Measurements from ENCODE around the gene TSC2. TPM values are rescaled to one million over a fixed set of nuclear protein-coding genes. Genes with fewer than 3 reads are reported as not detected.

Gene TSC2
- total and polyA plus RNA-seq, 2 of the 13 experiments (the other 11 are each of a cell fraction or from before 2014, with no cell fraction given) = 19.6 to 40.4 TPM

DNA sequence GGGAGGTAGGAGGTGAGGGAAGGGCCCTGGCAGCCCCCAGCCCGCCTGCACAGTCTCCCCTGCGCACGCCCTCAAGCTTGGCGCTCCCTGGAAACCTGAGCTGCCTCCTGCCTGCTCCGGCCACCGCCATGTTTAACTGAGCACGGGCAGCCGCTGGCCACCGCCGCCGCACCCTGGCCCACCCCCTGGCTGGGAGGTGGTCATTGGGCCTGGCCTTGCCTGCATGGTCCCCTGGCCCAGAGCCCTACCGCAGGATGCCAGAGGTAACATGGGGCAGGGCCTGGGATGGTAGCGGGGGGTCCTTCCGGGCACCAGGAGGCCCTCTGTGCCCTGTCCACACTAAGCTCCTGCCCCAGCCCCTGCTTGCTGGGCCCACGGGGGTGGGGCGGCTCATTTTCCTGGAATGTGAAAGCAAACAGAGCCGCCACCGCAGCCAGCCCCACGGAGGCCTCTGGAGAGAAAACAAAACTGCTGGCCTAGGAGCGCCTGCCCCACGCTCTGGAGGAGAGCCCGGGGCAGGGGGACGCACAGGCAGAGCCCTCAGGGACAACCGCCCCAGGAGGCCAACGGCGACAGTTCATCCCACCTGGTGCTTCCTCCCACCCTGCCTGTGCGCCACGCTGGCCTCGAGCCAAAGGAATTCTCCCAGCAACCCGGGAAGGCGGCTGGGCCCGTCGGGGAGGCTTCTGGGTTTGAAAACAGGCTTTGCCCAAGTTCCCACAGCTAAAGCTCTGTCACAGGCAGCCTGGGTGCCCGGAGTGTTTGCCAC lies 12.2 kb upstream of the TSC2 start (continued):
- TF ChIP-seq ZNF138 (CRISPR knock-in tag; IDR thresholded peaks at IDR 0.05; ENCODE audit: low read depth) (no peak), ONECUT2 (CRISPR knock-in tag; IDR thresholded peaks at IDR 0.05) (no peak), MED13 (CRISPR knock-in tag; IDR thresholded peaks at IDR 0.05) (0 out of 2 replicates have a peak, but pooled peaks have one; percentile 66), YEATS4 (CRISPR knock-in tag; IDR thresholded peaks at IDR 0.05; ENCODE audit: borderline replicate concordance) (peak; percentile 72; the same call in 1 of the 2 replicates), NPAS2 (CRISPR knock-in tag; IDR thresholded peaks at IDR 0.05; ENCODE audit: borderline replicate concordance) (0 out of 2 replicates have a peak, but pooled peaks have one; percentile 43), ZNF343 (CRISPR knock-in tag; IDR thresholded peaks at IDR 0.05) (peak; percentile 12; the same call in 1 of the 2 replicates), HNRNPL (IDR thresholded peaks at IDR 0.05; ENCODE audit: low read depth, low read length) (peak; percentile 100), ZNF282 (IDR thresholded peaks at IDR 0.05; ENCODE audit: partially characterized antibody) (no peak), RARG (CRISPR knock-in tag; IDR thresholded peaks at IDR 0.05; ENCODE audit: low read depth) (no peak), POGZ (CRISPR knock-in tag; IDR thresholded peaks at IDR 0.05) (0 out of 2 replicates have a peak, but pooled peaks have one; percentile 59), ZNF652 (CRISPR knock-in tag; IDR thresholded peaks at IDR 0.05; ENCODE audit: borderline replicate concordance, low read depth) (no peak), ZNF460 (CRISPR knock-in tag; IDR thresholded peaks at IDR 0.05; ENCODE audit: borderline replicate concordance) (no peak), ZNF720 (CRISPR knock-in tag; IDR thresholded peaks at IDR 0.05) (no peak), PHF21A (CRISPR knock-in tag; IDR thresholded peaks at IDR 0.05) (peak; percentile 98), PHF8 (CRISPR knock-in tag; IDR thresholded peaks at IDR 0.05) (peak; percentile 69), SKI (IDR thresholded peaks at IDR 0.05; ENCODE audit: partially characterized antibody) (peak; percentile 77), ZBTB3 (CRISPR knock-in tag; IDR thresholded peaks at IDR 0.05; ENCODE audit: borderline replicate concordance, low read depth) (no peak), DNMT1 (CRISPR knock-in tag; IDR thresholded peaks at IDR 0.05) (0 out of 2 replicates have a peak, but pooled peaks have one; percentile 81), SIN3B (IDR thresholded peaks at IDR 0.05; ENCODE audit: low read length) (no peak)
- TF ChIP-seq, protein P1, sequence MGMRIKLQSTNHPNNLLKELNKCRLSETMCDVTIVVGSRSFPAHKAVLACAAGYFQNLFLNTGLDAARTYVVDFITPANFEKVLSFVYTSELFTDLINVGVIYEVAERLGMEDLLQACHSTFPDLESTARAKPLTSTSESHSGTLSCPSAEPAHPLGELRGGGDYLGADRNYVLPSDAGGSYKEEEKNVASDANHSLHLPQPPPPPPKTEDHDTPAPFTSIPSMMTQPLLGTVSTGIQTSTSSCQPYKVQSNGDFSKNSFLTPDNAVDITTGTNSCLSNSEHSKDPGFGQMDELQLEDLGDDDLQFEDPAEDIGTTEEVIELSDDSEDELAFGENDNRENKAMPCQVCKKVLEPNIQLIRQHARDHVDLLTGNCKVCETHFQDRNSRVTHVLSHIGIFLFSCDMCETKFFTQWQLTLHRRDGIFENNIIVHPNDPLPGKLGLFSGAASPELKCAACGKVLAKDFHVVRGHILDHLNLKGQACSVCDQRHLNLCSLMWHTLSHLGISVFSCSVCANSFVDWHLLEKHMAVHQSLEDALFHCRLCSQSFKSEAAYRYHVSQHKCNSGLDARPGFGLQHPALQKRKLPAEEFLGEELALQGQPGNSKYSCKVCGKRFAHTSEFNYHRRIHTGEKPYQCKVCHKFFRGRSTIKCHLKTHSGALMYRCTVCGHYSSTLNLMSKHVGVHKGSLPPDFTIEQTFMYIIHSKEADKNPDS (CRISPR knock-in tag; IDR thresholded peaks at IDR 0.05) = no peak; the same call in 1 of the 2 replicates
- TF ChIP-seq, protein P2, sequence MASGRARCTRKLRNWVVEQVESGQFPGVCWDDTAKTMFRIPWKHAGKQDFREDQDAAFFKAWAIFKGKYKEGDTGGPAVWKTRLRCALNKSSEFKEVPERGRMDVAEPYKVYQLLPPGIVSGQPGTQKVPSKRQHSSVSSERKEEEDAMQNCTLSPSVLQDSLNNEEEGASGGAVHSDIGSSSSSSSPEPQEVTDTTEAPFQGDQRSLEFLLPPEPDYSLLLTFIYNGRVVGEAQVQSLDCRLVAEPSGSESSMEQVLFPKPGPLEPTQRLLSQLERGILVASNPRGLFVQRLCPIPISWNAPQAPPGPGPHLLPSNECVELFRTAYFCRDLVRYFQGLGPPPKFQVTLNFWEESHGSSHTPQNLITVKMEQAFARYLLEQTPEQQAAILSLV (CRISPR knock-in tag; IDR thresholded peaks at IDR 0.05; ENCODE audit: borderline replicate concordance) = peak; percentile 59; the same call in 1 of the 2 replicates
- TF ChIP-seq, protein P3, sequence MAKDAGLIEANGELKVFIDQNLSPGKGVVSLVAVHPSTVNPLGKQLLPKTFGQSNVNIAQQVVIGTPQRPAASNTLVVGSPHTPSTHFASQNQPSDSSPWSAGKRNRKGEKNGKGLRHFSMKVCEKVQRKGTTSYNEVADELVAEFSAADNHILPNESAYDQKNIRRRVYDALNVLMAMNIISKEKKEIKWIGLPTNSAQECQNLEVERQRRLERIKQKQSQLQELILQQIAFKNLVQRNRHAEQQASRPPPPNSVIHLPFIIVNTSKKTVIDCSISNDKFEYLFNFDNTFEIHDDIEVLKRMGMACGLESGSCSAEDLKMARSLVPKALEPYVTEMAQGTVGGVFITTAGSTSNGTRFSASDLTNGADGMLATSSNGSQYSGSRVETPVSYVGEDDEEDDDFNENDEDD (CRISPR knock-in tag; IDR thresholded peaks at IDR 0.05; ENCODE audit: borderline replicate concordance) = peak; percentile 38; the same call in 1 of the 2 replicates
- TF ChIP-seq, protein P4, sequence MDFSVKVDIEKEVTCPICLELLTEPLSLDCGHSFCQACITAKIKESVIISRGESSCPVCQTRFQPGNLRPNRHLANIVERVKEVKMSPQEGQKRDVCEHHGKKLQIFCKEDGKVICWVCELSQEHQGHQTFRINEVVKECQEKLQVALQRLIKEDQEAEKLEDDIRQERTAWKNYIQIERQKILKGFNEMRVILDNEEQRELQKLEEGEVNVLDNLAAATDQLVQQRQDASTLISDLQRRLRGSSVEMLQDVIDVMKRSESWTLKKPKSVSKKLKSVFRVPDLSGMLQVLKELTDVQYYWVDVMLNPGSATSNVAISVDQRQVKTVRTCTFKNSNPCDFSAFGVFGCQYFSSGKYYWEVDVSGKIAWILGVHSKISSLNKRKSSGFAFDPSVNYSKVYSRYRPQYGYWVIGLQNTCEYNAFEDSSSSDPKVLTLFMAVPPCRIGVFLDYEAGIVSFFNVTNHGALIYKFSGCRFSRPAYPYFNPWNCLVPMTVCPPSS (IDR thresholded peaks at IDR 0.05) = no peak
- TF ChIP-seq, protein P5, sequence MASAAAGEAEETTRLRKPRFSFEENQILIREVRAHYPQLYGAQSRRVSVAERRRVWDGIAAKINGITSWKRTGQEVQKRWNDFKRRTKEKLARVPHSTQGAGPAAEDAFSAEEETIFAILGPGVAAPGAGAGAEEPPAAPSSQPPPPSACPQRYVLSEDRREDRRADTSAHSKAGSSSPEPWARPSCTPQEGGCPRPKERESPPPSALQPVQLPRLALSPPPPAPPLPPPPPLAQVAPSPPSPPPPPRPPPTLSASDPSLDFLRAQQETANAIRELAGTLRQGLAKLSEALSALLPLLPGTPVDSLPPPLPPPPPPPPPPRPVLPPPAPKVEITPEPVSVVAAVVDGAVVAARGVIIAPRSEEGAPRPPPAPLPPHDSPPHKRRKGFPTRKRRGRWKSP (CRISPR knock-in tag; IDR thresholded peaks at IDR 0.05) = no peak; the same call in 1 of the 2 replicates
